ENCODE measurements around the gene ZNF322. TPM values are rescaled to one million over a fixed set of nuclear protein-coding genes. Genes with fewer than 3 reads are reported as not detected.

ZNF322 gene
- total RNA-seq, 1 donor from 2014 or later = 19.2 TPM

GRCh38 chr6:26613689-26614683, 45.6 kb downstream of the ZNF322 start:
- DNase-seq = no peak

- no peak for DNase-seq
These were observed 46.3 kb downstream of the ZNF322 start for GRCh38 chr6:26613201-26613600.

- DNase-seq = no peak
These were observed 47.9 kb downstream of the ZNF322 start for GRCh38 chr6:26611599-26611998.

- no peak for DNase-seq
These were observed 50.1 kb downstream of the ZNF322 start for GRCh38 chr6:26609463-26609862.

- DNase-seq = peak; percentile 72
These were observed 51.9 kb downstream of the ZNF322 start for GRCh38 chr6:26607434-26608230.

GRCh38 chr6:26604797-26605196, 54.7 kb downstream of the ZNF322 start:
- no peak for DNase-seq

- DNase-seq = no peak
These were observed 55.5 kb downstream of the ZNF322 start for GRCh38 chr6:26604026-26604425.

GRCh38 chr6:26602262-26602661, 57.3 kb downstream of the ZNF322 start:
- DNase-seq = no peak

- DNase-seq = no peak
These were observed 58.8 kb downstream of the ZNF322 start for GRCh38 chr6:26600759-26601158.

- no peak for DNase-seq
These were observed 60.0 kb downstream of the ZNF322 start for GRCh38 chr6:26599591-26599990.

GRCh38 chr6:26599134-26599533, 60.4 kb downstream of the ZNF322 start:
- no peak for DNase-seq

- no peak for DNase-seq
These were observed 61.3 kb downstream of the ZNF322 start for GRCh38 chr6:26598267-26598666.

- DNase-seq = no peak
These were observed 61.7 kb downstream of the ZNF322 start for GRCh38 chr6:26597821-26598220.

- no peak for DNase-seq
These were observed 62.2 kb downstream of the ZNF322 start for GRCh38 chr6:26597389-26597766.

- DNase-seq = peak; percentile 100
These were observed 62.8 kb downstream of the ZNF322 start, which contains the start of gene ABT1 for GRCh38 chr6:26596579-26597388. Gene ABT1 (plus strand): TSS chr6:26596953. CDS start chr6:26596983, 30 bp downstream.

- peak; percentile 95 for DNase-seq
These were observed 63.8 kb downstream of the ZNF322 start for GRCh38 chr6:26595669-26596269.

- peak; percentile 45 for DNase-seq
These were observed 64.6 kb downstream of the ZNF322 start for GRCh38 chr6:26594730-26595632.

GRCh38 chr6:26594131-26594498, 65.4 kb downstream of the ZNF322 start:
- no peak for DNase-seq

GRCh38 chr6:26593278-26594130, 66.0 kb downstream of the ZNF322 start:
- no peak for DNase-seq

- peak; percentile 24 for DNase-seq
These were observed 66.9 kb downstream of the ZNF322 start for GRCh38 chr6:26592649-26593048.
